SK-N-SH (cell line): ENCODE data around the gene PDXP. TPM values are rescaled to one million over a fixed set of nuclear protein-coding genes. Genes with fewer than 3 reads are reported as not detected.

ENCODE experiments used
- CTCF ChIA-PET: fragments of 300-600, 350-600 bp; formaldehyde crosslinking; extraction: SDS; loops from one replicate; lab custom pipeline; 2021; lab: Yijun Ruan, JAX
- POLR2A ChIA-PET: fragments of 350-600 bp; sonication (Branson Sonifier 250); formaldehyde crosslinking; extraction: SDS; loops from one replicate; lab custom pipeline; 2020; ENCODE audit warnings: antibody characterized with exemption, inconsistent platforms; lab: Yijun Ruan, JAX
- DNase-seq: peaks from one replicate; pipeline ENCODE4 v3.0.0; 2012
- H2AFZ ChIP-seq: fragments of 200-600 bp; sonication (generic); 2 replicates; pipeline ENCODE4 v1.8.1; 2016; ENCODE audit warnings: antibody characterized with exemption, mild to moderate bottlenecking, low read depth
- H3F3A ChIP-seq: fragments of 200-600 bp; sonication (generic); replicated peaks from 2 replicates; pipeline ENCODE3; 2016; ENCODE audit warnings: antibody characterized with exemption, mild to moderate bottlenecking; ENCODE audit not compliant: insufficient read depth
- H3K27ac ChIP-seq, 2 experiments: fragments of 200-500 bp in 1 of 2; fragments of 200-600 bp in 1 of 2; sonication (Bioruptor generic) in 1 of 2; sonication (generic), shearing (Covaris generic) in 1 of 2; 2 replicates each; pipeline versions ENCODE4 v1.5.1 to v1.6.1; 2014 to 2016; ENCODE audit warnings: low read depth in 2 of 2, inconsistent platforms in 1 of 2, low read length in 1 of 2, mild to moderate bottlenecking in 1 of 2, mixed read lengths in 1 of 2
- H3K27me3 ChIP-seq: fragments of 200-600 bp; sonication (generic), shearing (Covaris generic); 2 replicates; pipeline ENCODE4 v1.6.1; 2016; ENCODE audit warnings: mixed run types; ENCODE audit not compliant: insufficient read depth
- H3K36me3 ChIP-seq, 2 experiments: fragments of 200-500 bp in 1 of 2; fragments of 200-600 bp in 1 of 2; sonication (Bioruptor generic) in 1 of 2; sonication (generic) in 1 of 2; replicated peaks in 1 of 2; 2 replicates each; pipeline versions ENCODE3 to v1.5.1; 2014 to 2016; ENCODE audit warnings: low read length in 1 of 2, mild to moderate bottlenecking in 1 of 2; ENCODE audit not compliant: insufficient read depth in 2 of 2, control insufficient read depth in 1 of 2
- H3K4me1 ChIP-seq, 2 experiments: fragments of 200-500 bp in 1 of 2; fragments of 200-600 bp in 1 of 2; sonication (Bioruptor generic) in 1 of 2; sonication (generic), shearing (Covaris generic) in 1 of 2; 2 replicates each; pipeline versions ENCODE4 v1.5.1 to v1.6.1; 2014 to 2016; ENCODE audit warnings: low read depth in 1 of 2, low read length in 1 of 2, mixed run types in 1 of 2; ENCODE audit not compliant: insufficient read depth in 2 of 2, control insufficient read depth in 1 of 2
- H3K4me2 ChIP-seq: fragments of 200-600 bp; sonication (generic), shearing (Covaris generic); 2 replicates; pipeline ENCODE4 v1.6.1; 2017; ENCODE audit warnings: mixed run types
- H3K4me3 ChIP-seq, 2 experiments: fragments of 200-500 bp in 1 of 2; fragments of 200-600 bp in 1 of 2; sonication (Bioruptor generic) in 1 of 2; sonication (generic), shearing (Covaris generic) in 1 of 2; 2 replicates each; pipeline versions ENCODE4 v1.5.1 to v1.8.1; 2014 to 2016; ENCODE audit warnings: low read depth in 2 of 2, inconsistent platforms in 1 of 2, low read length in 1 of 2, mild to moderate bottlenecking in 1 of 2, mixed read lengths in 1 of 2, moderate library complexity in 1 of 2
- H3K79me2 ChIP-seq: fragments of 200-600 bp; sonication (generic); 2 replicates; pipeline ENCODE4 v1.8.1; 2017; ENCODE audit warnings: mild to moderate bottlenecking; ENCODE audit not compliant: insufficient read depth
- H3K9ac ChIP-seq: fragments of 200-600 bp; sonication (generic); 2 replicates; pipeline ENCODE4 v1.6.1; 2017; ENCODE audit warnings: mixed run types
- H3K9me2 ChIP-seq: fragments of 200-600 bp; sonication (generic); 2 replicates; pipeline ENCODE4 v1.6.1; 2017; ENCODE audit warnings: mixed run types
- H3K9me3 ChIP-seq: fragments of 200-600 bp; sonication (generic); 2 replicates; pipeline ENCODE4 v1.6.1; 2017; ENCODE audit warnings: mixed run types, mild to moderate bottlenecking, moderate library complexity
- H4K20me1 ChIP-seq: fragments of 200-600 bp; sonication (generic); 2 replicates; pipeline ENCODE4 v1.6.1; 2017; ENCODE audit warnings: mild to moderate bottlenecking, mixed run types; ENCODE audit not compliant: insufficient read depth
- CHD2 ChIP-seq: fragments of 150-350 bp; IDR thresholded peaks from 2 replicates; pipeline ENCODE4 v1.6.1; 2018; ENCODE audit warnings: low read length; ENCODE audit not compliant: partially characterized antibody
- FOSL2 ChIP-seq: IDR thresholded peaks from 2 replicates; pipeline ENCODE4 v1.4.0; 2012; ENCODE audit warnings: low read depth, mild to moderate bottlenecking, moderate library complexity, borderline replicate concordance
- GABPA ChIP-seq: IDR thresholded peaks from 2 replicates; pipeline ENCODE4 v1.4.0; 2012; ENCODE audit warnings: low read depth, mild to moderate bottlenecking
- GATA2 ChIP-seq: sonication (generic); formaldehyde crosslinking; IDR thresholded peaks from 2 replicates; pipeline ENCODE4 v1.5.0; 2020; ENCODE audit warnings: mild to moderate bottlenecking, missing genetic modification reagents
- NRF1 ChIP-seq: IDR thresholded peaks from 2 replicates; pipeline ENCODE4 v1.6.1; 2012; ENCODE audit warnings: low read depth, mild to moderate bottlenecking, low read length
- REST ChIP-seq: IDR thresholded peaks from 2 replicates; pipeline ENCODE4 v1.6.1; 2012; ENCODE audit warnings: mild to moderate bottlenecking, low read depth, low read length, moderate library complexity
- RFX5 ChIP-seq: IDR thresholded peaks from 2 replicates; pipeline ENCODE4 v1.6.1; 2012; ENCODE audit warnings: mild to moderate bottlenecking, improper control_type of control experiment, low read length
- RXRA ChIP-seq: IDR thresholded peaks from 2 replicates; pipeline ENCODE4 v1.4.0; 2012; ENCODE audit warnings: low read depth, mild to moderate bottlenecking, borderline replicate concordance
- SIN3A ChIP-seq: IDR thresholded peaks from 2 replicates; pipeline ENCODE4 v1.6.1; 2012; ENCODE audit warnings: low read depth, mild to moderate bottlenecking, low read length, moderate library complexity, borderline replicate concordance
- TAF1 ChIP-seq: IDR thresholded peaks from 2 replicates; pipeline ENCODE4 v1.6.1; 2012; ENCODE audit warnings: low read depth, mild to moderate bottlenecking, low read length, moderate library complexity, borderline replicate concordance
- USF2 ChIP-seq: fragments of 150-350 bp; IDR thresholded peaks from 2 replicates; pipeline ENCODE4 v1.6.1; 2017; ENCODE audit warnings: antibody characterized with exemption, low read length, low read depth, borderline replicate concordance
- YY1 ChIP-seq: IDR thresholded peaks from 2 replicates; pipeline ENCODE4 v1.4.0; 2012; ENCODE audit warnings: low read depth, mild to moderate bottlenecking
- ZBTB33 ChIP-seq: IDR thresholded peaks from 2 replicates; pipeline ENCODE4 v1.4.0; 2012; ENCODE audit warnings: low read depth, borderline replicate concordance
- WGBS: methylation state at CpG from one replicate; pipeline ENCODE4 v1.1.6; 2017; ENCODE audit warnings: low lambda C conversion rate; 5-methylcytosine and 5-hydroxymethylcytosine counted together
- polyA plus RNA-seq, 3 experiments: library from polyadenylated mRNA; depleted of rRNA; stranded (reverse); fragments of >200 nt; gene quantifications; 2 replicates each; pipeline ENCODE4 v1.2.3, GENCODE V29; 2012

Gene PDXP
- polyA plus RNA-seq, 1 of the 3 experiments (the other 2 are of a cell fraction): 22.5 TPM

GRCh38 chr22:37659066-37659896, 758 bp downstream of the PDXP start:
- Histone ChIP-seq H3K27ac (peak overlapping the region in 1 of 2 experiments; percentile 68; a peak in 1 of 4 replicates), H3K9me3 (no peaks in the 10 kb centered on the region), H4K20me1 (peaks cover 22% of the 10 kb centered on the region; the same call in 1 of the 2 replicates), H2AFZ (no peak overlapping the region), H3K79me2 (peaks cover 49% of the 10 kb centered on the region), H3F3A (peaks cover 20% of the 10 kb centered on the region), H3K9ac (peak overlapping the region; percentile 67), H3K9me2 (no peaks in the 10 kb centered on the region), H3K36me3 (no peaks in the 10 kb centered on the region), H3K27me3 (no peaks in the 10 kb centered on the region)
- peak; percentile 72 for DNase-seq
- WGBS: 2% methylated on average over 14 of the region's 68 CpGs
- POLR2A ChIA-PET: interaction anchor here (1.0 to 2.7 kb wide), 9 partner anchors 8 to 148 kb away, joined by 3 to 28 read pairs (median 7); partner anchors contain the start of genes GCAT, LGALS1 and NOL12
- CTCF ChIA-PET: interaction anchor here (0.6 to 44.3 kb wide), 10 partner anchors 11 to 95 kb away, joined by 3 to 898 read pairs (median 4); partner anchors contain the start of genes LGALS1, NOL12, SH3BP1 and TRIOBP
- peak; percentile 28; the same call in 1 of the 2 replicates for TF ChIP-seq SIN3A
- peak; percentile 56; the same call in 1 of the 2 replicates for TF ChIP-seq NRF1
- TF ChIP-seq FOSL2: no peak
- TF ChIP-seq, all 33 proteins: peak for 2
- H3K4me1 ChIP-seq: peaks cover 19 to 37% of the 10 kb centered on the region in 2 experiments; a peak in 3 of 4 replicates
- peak overlapping the region; percentile 67 to 70 for H3K4me3 ChIP-seq
- peak overlapping the region; percentile 93 for H3K4me2 ChIP-seq

GRCh38 chr22:37659897-37660708, 1.6 kb downstream of the PDXP start:
- H3K9ac ChIP-seq: peak overlapping the region; percentile 67
- no peaks in the 10 kb centered on the region for H3K27me3 ChIP-seq
- no peak for TF ChIP-seq CHD2
- no peak for TF ChIP-seq REST
- TF ChIP-seq YY1: no peak
- TF ChIP-seq GATA2 (CRISPR knock-in tag): no peak
- no peak for TF ChIP-seq SIN3A
- no peak for TF ChIP-seq TAF1
- no peak for TF ChIP-seq USF2
- no peak for TF ChIP-seq ZBTB33
- no peak for TF ChIP-seq RXRA
- TF ChIP-seq GABPA: no peak
- TF ChIP-seq RFX5: no peak
- peak overlapping the region; percentile 67 to 70 for H3K4me3 ChIP-seq
- H2AFZ ChIP-seq: no peak overlapping the region
- H3K79me2 ChIP-seq: peaks cover 57% of the 10 kb centered on the region
- peaks cover 20% of the 10 kb centered on the region for H3F3A ChIP-seq
- H3K4me2 ChIP-seq: peak overlapping the region; percentile 93
- no peak for DNase-seq
- H4K20me1 ChIP-seq: peaks cover 22% of the 10 kb centered on the region; the same call in 1 of the 2 replicates
- no peaks in the 10 kb centered on the region for H3K9me3 ChIP-seq
- 79% methylated on average over 13 of the region's 14 CpGs for WGBS
- ChIA-PET CTCF (interaction anchor here (0.7 to 44.3 kb wide), 8 partner anchors 10 to 90 kb away, joined by 3 to 898 read pairs (median 8); partner anchors contain the start of genes LGALS1, NOL12 and SH3BP1), POLR2A (interaction anchor here (1.3 to 2.7 kb wide), 2 partner anchors 22 to 26 kb away, joined by 3 to 14 read pairs; partner anchors contain the start of gene NOL12)
- no peaks in the 10 kb centered on the region for H3K36me3 ChIP-seq
- H3K27ac ChIP-seq: peak overlapping the region in 1 of 2 experiments; percentile 23; a peak in 2 of 4 replicates
- H3K4me1 ChIP-seq: peaks cover 19 to 37% of the 10 kb centered on the region in 2 experiments; a peak in 3 of 4 replicates
- H3K9me2 ChIP-seq: no peaks in the 10 kb centered on the region
